ENCODE data around the gene CTIF.

Gene CTIF

DNA sequence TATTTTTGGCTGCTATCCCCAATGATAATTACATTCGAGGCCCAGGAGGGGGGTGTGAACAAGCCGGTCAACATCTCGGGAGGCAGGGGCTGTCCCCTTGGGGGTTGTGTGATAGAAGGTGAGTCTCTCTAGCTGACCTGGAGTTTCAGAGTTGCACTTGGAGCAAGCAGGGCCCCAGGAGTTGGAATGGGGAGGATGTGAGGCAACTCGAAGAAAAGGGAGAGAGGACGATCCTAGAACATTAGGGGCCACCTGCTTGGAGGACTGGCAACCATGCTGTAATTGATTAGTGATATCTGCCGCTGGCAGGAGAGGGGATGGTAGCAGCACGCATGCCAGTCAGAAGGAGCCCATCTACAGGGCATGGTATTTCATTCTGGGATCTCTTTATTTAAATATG lies 122.6 kb downstream of the CTIF start:
- in situ Hi-C loops (cut with HindIII; ENCODE audit: low sequenced_read_pairs) = no loop called here

DNA sequence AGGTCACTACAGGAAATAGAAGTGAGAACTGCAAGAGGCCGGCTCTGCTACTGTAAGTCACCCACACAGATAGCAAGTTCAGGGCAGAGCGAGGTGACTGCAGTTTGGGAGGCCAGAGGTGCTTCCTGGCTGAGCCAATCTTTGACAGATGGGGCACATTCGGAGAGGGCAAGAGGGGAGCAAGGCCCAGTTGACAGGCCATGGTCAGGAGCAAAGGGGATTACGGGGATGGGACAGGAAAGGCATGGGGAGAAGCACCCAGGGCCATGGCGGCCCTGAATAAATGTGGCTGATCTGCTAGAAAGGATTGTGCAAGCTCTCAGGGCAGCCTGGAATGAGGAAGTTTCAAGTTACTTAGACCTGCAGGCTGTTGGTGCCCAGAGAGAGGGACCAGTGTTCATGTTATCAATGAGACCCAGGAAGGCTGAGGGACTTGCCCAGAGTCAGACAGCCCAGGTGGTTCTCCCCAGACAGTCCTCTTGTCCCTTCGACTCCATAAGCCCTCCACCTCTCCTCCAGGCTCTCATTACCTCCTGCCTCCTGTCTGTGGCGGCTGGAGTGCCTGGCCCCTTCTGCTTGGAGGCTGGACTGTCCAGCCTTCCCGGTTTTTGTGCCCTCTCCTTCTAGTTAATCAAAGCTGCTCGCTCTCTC lies 123.3 kb downstream of the CTIF start:
- in situ Hi-C loops (cut with HindIII; ENCODE audit: low sequenced_read_pairs) = no loop called here

DNA sequence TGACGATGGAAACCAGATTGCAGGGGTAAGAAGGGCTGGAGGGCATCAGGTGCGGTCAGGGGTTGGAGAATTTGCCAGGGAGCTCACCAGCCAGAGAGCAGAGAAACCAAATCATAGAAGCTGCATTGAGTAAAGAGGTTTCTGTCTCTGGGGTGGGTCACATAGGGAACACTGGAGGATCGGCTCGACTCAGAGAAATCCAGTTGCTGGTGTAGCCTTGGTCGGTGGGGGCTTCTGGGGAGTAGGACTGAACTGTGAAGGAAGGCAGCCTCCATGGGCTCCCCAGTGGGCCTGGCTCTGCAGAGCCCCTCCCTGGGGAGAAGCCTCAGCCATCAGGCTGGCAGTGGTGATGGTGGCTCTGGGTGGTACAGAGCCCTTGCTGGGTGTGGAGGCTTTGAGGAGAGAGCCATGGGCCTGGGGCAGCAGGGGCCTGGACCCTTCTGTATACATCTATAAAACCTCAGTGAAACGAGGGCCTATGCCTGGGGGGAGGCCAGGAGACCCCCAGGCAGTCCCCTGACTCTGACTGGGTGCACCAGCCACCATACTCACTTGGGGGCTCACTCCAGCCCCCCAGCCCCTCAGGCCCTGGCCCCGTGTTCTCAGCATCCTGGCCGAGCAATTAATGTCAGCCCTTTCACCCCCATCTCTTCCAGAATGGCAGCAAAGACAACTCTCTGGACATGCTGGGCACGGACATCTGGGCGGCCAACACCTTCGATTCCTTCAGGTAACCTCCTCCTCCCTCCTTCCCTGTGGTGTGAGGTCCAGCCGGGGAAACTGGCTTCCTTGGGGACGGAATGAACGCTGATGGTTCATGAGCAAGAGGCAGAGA lies 124.5 kb downstream of the CTIF start:
- in situ Hi-C loops (cut with HindIII; ENCODE audit: low sequenced_read_pairs) = no loop called here

DNA sequence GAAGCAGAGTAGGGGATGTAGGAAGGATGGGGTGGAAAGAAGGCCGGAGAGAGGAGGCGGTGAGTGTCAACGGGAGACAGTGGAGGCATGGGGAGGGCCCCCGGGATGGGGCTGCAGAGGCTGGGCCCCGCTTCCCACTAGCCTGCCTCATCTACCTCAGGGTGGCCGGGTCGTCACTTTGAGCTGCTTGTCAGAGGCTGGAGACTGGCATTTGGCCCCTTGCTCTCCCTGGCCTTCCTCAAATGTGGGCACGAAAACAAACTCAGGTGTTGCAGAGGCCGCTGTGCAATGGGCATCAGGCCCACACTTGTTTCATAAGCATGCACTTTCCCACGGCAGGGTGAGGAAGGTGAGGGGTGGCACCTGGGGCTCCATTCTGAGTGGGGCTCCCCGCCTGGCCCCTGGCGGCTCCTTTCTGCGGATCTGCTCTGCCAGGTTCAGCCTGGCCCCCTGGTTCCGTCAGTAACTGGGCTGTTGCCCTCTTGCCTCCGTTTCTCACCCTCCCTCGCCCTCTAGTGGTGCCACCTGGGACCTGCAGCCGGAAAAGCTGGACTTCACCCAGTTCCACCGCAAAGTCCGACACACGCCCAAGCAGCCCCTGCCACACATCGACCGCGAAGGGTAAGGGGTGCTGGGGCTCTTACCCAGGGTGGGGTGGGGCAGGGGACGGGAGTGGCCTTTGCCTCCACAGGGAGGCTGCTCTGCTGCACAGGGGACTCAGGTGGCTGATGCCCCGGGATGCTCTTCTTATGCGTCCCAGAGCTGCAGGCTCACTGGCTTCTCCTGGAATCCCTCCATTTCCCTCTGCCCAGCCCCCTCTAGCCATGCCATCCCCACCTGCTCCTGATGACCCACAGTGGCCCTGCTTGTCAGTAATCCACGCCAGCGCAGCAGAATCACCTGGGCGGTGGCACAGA lies 125.4 kb downstream of the CTIF start:
- in situ Hi-C loops (cut with HindIII; ENCODE audit: low sequenced_read_pairs) = no loop called here

DNA sequence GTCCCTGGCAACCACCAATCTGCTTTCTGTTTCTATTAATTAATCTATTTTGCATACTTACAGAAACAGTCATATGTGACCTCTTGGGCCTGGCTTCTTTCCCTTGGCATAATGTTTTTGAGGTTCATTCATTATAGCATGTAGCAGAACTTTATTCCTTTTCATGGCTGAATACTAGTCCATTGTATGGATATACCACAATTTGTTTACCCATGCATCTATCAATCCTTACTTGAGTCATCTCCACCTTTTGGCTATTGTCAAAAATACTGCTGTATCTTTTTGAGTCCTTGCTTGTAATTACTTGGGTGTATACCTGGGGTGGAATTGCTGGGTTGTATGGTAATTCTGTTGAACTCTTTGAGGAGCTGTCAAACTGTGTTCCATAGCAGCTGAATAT lies 126.8 kb downstream of the CTIF start:
- in situ Hi-C loops (cut with HindIII; ENCODE audit: low sequenced_read_pairs) = no loop called here

DNA sequence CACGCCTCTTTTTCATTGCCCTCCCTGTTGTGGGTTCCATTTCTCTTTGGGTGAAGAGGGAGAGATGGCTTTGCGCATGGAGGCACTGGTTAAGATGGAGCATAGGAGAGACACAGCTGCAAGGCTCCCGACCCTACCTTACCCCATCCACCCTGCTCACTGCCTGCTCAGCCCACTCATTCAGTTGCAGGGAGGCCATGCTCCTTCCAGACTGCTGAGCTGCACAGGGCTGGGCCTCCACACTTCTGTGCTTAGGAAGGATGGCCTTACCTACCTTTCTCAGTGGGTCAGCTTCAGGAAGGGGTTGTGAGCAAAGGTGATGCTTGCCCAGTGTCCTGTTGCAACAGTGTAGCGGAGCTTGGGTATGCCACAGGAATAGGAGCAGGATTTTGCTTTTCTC lies 127.8 kb downstream of the CTIF start:
- in situ Hi-C loops (cut with HindIII; ENCODE audit: low sequenced_read_pairs) = no loop called here

DNA sequence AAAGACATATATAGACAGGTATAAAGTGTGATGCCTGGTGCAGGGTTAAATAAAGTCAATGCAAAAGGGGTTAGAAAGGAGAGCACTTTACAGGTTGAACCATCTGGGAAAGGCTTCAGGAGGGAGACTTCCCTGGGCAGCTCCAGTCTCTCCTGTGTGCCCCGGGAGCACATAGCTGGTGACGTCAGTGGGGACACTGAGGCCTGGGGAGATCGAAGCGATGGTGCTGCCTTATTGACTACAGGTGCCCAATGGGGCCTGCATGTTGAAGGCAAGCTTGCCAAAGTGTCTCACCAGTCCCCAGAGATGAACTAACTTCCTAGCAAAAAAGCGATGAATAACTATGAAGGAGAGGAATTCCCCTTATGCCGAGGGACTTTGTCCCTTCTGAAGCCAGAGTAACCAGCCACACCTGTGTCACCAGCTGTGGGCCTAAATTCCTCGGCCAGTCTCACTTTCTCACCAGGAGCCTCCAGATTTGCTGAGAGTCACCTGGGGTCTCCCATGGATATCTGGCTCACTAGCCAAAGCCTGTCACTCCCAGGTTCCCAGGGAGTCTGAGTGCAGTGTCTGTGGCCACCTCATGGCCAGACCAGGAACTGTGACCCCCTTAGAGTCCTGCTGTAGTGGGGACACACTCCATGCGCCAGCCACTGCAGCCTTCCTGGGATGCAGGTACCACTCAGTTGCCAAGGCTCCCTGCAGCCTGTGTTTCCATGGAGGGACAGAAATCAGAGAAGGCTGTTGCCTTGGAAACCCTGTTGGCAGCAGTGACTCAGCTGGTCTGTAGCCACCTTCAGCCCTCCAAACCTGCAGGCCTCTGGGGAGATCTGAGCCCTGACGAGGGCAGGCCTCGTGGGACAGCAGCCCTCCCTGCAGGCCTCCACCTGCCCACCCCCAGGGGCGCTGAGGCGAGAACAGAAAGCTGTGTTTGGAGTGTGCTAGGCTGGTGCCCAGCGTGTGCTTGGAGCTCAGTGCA lies 128.7 kb downstream of the CTIF start:
- in situ Hi-C loops (cut with HindIII; ENCODE audit: low sequenced_read_pairs) = no loop called here

DNA sequence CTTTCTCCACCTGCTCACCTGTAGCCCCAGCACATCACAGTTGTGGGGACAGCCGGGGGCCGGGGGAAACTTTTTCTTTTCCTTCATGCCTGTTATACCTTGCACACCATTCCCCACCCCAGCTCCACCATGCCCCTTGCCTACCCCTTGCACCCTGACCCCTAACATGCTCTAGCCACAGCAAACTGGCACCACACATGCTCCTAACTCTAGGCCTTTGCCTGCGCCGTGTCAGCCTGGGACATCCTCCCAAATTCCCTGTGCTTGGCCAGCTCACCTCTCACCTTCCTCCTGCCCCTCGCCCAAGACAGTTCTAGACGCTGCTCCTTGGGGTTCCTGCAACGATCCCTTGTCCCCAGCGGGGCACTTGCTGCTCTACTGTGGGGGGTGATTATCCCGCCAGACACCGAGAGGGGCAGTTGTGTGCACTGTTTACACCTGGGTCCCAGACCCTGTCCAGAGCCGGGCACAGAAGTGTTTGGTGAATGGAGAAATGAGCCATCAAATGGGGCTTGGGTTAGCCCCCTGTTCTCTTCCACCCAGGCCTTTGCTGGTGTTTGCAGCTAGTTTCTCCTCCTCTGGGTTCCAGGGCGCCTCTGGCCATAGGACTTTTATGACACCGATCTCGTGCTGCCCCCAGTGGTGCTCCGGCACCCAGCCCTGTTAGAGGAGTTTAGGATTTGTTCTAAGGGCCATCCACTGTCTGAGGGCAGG lies 129.8 kb downstream of the CTIF start:
- in situ Hi-C loops (cut with HindIII; ENCODE audit: low sequenced_read_pairs) = no loop called here

GRCh38 chr18:48669180-48669675 lies 130.4 kb downstream of the CTIF start:
- in situ Hi-C loops (cut with HindIII; ENCODE audit: low sequenced_read_pairs) = no loop called here

DNA sequence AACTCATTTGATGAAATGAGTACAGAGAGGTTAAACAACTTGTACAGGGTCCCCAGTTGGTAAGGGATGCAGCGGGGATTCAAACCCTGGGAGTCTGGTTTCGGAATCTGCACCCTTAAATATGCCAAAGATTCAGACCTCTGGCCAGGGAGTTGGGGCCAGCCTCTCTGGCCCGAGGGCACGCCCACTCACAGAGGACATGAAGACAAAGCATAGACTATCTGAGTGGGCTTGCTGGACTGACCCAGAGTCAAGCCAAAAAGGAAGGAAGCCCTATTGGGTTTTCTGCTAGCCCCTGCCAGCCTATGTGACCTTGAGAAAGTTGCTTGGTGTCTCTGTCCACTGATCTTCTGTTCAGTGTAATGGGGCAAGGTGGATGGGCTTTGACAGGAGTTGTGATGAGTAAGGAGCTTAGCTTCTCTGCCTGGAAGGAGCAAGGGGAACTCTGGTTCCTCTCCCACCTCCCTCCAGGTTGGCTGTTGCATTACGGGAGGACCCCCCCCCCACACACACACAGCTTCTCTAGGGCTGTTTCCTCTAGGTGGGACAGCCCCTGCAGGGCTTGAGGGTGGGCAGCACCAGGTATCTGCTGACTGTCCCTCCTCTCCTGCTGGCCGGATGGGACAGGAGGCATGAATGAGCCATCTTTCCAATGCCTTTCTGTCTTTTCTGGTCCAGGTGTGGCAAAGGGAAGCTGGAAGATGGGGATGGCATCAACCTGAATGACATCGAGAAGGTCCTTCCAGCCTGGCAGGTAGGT lies 131.3 kb downstream of the CTIF start:
- in situ Hi-C loops (cut with HindIII; ENCODE audit: low sequenced_read_pairs) = no loop called here

- in situ Hi-C loops (cut with HindIII; ENCODE audit: low sequenced_read_pairs) = no loop called here
These were observed 132.1 kb downstream of the CTIF start for GRCh38 chr18:48670751-48671560.

- in situ Hi-C loops (cut with HindIII; ENCODE audit: low sequenced_read_pairs) = no loop called here
These were observed 132.7 kb downstream of the CTIF start for GRCh38 chr18:48671561-48671945.

DNA sequence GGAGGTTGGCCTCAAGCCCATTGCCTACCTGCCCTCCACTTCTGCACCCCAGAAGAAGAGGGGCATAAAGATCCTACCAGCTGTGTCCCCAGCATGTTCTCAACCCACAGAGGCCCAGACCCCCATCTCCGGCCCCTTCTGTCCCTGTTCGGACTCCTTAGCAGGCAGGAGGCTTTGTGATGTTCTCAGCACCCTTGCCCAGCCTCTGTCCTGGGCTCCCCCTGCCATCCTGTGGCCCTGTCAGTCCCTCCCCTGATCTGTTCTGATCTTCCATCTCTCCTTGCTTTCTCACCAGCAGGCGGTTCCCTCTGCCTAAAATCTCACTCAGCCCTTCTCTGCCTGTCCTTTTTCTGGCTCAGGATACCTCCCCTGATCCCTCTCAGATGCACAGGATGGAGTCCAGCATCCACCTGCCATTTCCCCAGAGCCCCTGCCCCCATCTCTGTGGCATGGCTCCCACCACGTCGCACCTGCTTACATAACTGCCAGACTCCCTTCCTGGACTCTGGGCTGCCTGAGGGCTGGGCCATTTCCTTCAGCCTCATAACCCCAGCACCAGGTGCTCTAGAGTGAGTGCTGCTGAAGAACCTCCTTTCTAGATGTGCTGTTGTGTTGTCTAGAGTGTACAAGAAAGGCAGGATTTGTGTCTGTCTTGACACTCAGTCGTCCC lies 134.0 kb downstream of the CTIF start:
- in situ Hi-C loops (cut with HindIII; ENCODE audit: low sequenced_read_pairs) = no loop called here

- in situ Hi-C loops (cut with HindIII; ENCODE audit: low sequenced_read_pairs) = no loop called here
These were observed 134.6 kb downstream of the CTIF start for GRCh38 chr18:48673456-48673852.

GRCh38 chr18:48673853-48674721 lies 135.3 kb downstream of the CTIF start:
- in situ Hi-C loops (cut with HindIII; ENCODE audit: low sequenced_read_pairs) = no loop called here

DNA sequence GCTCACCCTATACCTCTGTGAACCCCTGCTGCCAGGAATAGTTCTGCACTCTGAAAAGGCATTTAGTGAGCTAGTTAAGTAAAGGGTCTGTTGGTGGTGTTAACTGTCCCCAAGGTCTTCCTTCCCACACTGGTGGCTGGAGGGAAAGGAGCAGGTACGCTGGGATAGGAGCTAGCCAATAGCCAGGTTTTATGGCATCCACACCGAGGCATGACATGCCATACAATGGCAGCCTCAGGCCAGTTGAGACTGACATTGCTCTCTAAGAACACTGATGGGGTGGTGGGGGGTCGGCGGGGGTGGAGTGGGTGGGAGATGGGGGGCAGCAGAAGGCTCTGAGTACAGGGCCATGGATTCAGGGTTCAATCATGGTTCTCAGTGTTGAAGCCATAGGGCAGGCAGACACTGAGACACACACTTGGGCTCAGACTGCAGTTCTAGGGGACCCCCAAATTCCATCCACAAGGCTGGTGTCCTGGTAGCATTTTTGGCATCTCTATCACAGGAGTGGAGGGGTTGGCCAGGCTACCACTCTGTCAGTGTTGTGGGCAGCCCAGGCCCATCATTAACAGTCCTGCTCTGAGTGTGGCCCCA lies 136.0 kb downstream of the CTIF start:
- in situ Hi-C loops (cut with HindIII; ENCODE audit: low sequenced_read_pairs) = loop anchor here (25.0 kb wide), 3 partner anchors 362 to 762 kb away; no protein-coding TSS in a partner anchor

Measured in endothelial cell of hepatic sinusoid (primary cell).